Stimulated activated CD4-positive, alpha-beta T cell treated with anti-CD3 and anti-CD28 coated beads, Interleukin-2, amount 100 ng/mL, for 4 hours (primary cell): Measurements from ENCODE around the gene BUB1B.

Source experiments
- DNase-seq: peaks from one replicate; pipeline ENCODE4 v3.0.0-alpha.2; 2020; ENCODE audit warnings: low read depth

BUB1B gene

DNA sequence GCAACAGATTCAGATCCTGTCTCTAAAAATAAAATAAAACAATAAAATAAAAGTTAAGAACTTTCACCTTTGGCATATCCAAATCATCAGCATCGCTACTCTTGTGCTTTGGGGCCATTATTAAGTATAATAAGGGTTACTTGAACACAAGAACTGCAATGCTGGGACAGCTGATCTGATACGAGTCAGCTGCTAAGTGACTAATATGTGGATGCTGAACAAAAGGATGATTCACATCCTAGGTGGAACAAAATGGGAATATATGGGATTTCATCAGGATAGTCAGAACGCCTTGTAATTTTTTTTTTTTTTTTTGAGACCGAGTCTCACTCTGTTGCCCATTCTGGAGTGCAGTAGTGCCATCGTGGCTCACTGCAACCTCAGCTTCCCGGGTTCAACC is 29.7 kb downstream of the BUB1B start:
- DNase-seq: no peak

DNA sequence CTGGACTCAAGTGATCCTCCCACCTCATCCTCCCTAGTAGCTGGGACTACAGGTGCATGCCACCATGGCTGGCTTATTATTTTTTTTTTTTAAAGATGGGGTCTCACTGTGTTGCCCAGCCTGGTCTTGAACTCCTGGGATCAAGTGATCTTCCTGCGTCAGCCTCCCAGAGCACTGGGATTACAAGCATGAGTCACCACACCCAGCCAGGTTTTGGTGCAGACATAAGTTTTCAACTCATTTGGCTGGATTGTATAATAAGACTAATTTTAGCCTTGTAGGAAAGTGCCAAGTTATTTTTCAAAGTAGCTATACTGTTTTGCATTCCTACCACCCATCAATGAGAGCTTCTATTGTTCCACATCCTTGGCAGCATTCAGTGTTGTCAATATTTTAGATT is 32.1 kb downstream of the BUB1B start:
- no peak for DNase-seq

DNA sequence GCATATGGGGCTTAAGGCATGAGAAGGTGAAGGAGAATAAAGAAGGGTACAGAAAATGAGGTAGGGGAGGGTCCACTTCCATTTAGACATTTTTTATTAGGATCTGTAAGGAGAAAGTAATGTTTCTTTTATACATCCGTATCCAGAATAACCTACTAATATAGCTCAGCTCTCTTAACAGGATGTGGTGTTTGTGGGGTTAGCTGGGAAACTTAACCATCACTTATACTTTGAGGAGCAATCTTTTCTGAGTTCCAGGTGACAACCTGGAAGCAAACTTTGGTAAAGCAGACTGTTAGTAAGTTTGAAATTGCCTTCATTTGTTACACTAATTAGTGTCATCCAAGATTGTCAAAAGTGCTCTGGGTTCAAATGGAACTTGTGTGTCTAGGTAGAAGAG is 36.6 kb downstream of the BUB1B start:
- DNase-seq: no peak

DNA sequence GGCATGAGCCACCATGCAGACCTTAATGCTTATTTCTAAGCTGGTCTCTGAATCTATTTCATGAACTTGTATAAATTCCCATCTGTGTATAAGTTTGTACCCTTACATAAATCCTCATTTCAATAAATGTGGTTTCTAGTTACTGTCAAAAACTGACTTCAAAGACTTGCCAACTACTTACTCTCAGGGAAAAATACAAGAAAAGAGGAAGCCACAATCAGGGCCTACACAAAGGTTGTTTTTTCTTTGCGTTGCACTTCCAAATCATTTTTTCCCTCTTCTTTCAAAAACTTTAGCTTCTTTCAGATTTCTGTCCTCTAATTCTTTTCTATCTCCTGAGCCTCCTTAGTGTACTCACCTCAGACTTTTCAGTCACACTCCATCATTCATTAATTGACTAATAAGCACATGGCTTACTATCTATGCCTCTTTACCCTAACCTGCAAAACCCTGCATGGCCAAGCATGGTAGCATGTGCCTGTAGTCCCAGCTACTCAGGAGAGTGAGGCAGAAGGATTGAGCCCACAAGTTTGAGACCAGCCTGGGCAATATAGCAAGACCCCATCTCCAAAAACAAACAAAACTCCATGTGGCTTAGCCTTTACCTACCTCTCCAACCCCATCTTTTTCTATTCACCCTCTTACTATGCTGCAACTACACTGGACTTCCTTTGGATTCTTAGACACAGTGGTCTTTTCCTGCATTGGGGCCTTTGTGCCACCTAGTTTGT is 37.7 kb downstream of the BUB1B start:
- DNase-seq: no peak

DNA sequence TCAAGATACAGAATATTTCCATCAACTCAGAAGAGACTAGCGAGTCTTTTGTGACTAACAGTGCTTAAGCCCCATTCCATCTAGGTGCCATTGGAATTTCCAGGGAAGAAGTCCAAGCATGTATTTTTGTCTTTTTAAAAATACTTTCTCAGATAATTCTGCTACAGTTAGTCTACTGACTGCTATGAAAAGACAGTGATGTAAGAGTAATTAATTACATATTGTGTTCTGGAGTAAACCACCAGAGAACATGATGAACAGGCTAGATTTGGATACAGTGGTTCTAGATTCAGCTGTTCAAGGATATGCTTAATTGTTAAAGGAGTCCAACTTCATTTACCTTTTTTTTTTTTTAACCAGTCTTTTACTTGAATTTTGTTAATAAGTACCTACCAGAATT is 43.2 kb downstream of the BUB1B start:
- no peak for DNase-seq

DNA sequence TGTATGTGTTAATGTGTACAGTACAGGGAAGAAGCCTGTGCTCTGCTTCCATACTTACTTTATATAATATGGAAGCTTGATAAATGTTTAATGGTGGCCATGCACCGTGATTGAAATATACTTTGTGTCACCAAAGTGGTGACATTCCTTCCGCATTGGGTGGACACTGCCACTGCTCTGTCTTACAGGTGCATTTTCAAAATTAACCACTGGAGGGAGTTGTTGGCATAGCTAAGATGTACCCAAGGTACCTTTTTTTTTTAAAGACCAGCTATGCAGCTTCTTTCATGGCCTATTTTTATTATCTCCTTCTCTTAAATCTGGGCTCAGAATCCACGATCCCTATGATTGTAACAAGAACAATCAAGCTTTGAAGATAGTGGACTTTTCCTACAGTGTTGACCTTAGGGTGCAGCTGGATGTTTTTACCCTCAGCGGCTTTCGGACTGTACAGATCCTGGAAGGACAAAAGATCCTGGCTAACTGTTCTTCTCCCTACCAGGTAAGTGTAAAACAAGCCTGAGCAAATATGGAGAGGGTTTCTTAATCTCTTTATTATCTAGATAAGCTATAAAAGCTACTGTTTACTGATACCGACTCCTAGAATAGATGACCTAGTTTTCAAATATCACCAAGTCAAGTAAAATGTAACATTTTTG is 56.4 kb downstream of the BUB1B start:
- peak; percentile 28 for DNase-seq

DNA sequence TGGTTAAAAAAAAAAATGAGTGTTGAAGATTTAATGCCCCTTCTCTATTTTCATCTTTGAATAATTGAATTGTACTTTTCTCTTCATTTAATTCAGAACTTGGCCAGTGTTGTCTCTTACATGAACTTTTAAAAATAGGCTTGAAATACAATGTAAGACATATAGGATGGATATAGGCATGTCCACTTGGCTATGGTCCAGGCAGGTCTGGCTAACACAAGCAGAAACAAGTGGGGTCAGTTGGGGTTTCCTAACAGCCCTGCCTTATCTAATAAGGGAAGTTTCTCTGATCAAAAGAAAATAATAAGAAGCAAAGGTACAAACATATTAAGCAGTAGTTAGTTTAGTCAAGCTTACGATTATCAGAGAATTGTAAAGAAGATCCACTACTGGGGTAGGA is 58.9 kb downstream of the BUB1B start:
- DNase-seq: no peak

DNA sequence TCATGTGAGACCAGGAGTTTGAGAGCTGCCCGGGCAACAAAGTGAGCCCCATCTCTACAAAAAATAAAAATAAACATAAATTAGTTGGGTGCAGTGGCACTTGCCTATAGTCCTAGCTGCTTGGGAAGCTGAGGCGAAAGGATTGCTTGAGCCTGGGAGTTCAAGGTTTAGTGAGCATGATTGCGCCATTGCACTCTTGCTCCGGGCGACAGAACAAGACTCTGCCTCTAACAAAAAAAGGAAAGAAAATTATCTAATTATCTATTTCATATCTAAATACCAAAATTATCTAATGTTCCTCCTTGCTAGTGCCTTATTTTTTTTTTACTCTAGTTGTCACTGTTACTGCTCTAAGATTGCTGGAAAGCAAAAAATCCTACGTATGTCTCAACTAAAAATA is 61.3 kb downstream of the BUB1B start:
- no peak for DNase-seq

DNA sequence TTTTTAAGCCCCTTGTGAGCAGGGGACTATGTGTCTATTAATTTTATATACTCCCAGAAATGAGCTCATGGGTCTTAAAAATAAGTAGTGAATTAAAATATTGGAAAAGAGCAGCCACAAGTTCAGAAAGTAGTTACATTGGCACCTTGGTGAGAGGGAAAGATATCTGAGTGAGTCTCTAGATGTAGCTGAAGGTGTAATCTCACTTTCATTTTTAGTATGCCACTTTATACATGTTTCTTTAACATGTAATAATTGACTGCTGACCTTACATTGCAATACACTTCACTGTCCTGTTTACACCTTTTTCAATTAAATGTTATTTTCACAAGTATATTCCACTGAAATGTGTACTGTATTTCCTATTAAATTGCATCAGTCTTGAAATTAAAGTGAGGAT is 65.9 kb downstream of the BUB1B start:
- no peak for DNase-seq

DNA sequence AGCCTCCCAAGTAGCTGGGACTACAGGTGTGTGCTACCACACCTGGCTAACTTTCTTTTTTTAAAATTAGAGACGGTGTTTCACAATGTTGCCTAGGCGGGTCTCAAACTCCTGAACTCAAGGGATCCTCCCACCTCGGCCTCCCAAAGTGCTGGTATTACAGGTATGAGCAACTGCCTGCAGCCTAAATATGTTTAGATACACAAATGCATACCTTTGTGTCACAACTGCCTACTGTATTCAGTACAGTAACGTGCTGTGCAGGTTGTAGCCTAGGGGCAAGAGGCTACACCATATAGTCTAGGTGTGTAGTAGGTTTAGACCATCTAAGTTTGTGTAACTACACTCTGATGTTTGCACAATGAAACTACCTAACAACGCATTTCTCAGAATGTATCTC is 68.4 kb downstream of the BUB1B start:
- no peak for DNase-seq

DNA sequence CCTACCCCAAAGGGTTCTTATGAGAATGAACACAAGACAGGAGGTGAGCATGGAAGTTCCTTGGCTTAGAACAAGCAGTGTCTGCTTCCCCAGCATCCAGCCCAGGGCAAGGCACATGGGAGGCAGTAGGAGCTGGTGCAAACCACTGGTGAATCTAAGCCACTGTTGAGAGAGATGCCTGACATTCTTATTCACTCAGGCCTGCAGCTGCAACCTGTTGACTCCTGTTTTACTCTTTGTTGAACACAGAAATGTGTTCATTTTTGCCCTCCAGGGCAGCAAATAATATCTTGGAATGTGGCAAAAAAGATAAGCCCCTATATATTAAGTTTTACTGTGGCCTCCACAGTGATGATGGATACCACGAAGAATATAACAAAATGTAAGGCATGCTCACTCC is 69.1 kb downstream of the BUB1B start:
- no peak for DNase-seq

DNA sequence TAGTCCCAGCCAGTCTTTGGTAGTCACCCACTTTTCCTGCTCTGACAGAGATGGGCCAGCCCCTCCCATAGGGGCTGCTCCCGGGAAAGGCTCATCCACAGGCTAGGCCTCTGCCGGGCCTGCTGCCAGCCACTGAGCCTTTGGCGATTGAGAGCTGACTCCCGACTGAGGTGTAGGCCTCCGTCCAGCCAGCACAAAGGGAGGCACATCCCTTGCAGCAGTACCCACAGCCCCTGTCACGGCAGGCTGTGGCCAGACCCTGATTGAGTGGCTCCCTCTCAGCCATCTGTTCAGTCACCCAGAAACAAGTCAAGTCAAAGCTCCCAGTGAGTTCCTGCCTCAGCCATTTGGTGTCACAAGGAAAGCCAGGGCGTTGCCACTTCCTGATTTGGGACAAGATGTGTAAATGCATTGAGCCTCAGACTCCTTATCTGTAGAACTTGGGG is 71.8 kb downstream of the BUB1B start:
- DNase-seq: no peak

DNA sequence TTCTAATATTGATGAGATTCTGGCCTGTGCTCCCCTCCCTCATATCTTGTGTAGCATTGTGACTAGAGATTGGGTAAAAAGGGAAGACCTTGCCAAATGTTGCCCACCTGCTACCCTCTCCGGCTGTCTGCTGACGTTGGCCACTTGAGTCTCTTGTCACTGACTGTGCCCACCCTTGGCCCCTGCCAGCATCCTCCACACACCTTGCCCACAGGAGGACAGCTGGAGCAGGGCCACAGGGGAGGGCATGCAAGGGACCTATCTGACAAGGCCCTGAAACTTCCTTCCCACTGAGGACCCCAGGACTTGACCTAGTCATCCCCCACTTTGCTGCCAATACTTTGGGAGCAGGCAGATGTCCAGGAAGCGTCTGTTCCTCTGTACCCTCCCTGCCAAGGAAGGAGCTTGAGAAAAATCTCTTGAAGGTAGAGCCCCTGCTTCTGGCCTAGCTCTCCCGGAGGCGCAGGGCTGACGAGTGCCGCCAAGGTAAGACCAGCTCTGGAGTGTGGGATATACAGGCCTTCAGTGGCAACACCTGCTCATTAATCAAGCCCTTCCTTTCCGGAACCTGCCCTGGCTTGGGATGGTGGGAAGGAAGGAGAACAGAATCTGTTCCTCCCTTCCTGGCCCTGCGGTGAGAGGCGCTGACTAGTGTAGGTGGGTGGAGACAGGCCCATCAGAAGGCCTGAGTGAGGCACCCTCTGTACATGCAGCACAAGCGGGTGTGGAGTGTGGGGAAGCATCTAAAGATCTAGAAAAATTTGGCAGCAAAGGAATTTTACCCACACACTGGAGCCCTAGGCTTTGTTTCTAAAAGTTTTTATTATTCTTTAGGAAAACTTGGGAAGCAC is 73.1 kb downstream of the BUB1B start:
- DNase-seq: no peak

DNA sequence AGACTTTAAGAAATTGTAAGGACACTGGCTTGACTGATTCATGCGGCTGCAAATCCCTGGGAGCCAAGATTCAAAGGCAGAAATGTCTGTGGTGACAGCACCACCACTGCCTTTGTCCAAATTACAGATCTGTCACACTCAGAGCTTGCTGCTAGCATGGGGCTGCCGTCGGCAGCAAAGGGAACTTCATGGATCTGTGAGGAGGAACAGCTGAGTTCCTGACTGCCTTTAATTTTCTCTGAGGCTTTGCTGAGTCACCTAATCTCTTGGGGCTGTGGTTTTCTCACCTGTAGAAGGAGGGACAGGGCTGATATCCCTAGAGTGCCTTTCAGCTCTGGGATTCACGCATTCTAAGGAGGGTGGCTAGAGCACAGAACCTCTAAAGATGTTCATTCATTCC is 73.9 kb downstream of the BUB1B start:
- no peak for DNase-seq

DNA sequence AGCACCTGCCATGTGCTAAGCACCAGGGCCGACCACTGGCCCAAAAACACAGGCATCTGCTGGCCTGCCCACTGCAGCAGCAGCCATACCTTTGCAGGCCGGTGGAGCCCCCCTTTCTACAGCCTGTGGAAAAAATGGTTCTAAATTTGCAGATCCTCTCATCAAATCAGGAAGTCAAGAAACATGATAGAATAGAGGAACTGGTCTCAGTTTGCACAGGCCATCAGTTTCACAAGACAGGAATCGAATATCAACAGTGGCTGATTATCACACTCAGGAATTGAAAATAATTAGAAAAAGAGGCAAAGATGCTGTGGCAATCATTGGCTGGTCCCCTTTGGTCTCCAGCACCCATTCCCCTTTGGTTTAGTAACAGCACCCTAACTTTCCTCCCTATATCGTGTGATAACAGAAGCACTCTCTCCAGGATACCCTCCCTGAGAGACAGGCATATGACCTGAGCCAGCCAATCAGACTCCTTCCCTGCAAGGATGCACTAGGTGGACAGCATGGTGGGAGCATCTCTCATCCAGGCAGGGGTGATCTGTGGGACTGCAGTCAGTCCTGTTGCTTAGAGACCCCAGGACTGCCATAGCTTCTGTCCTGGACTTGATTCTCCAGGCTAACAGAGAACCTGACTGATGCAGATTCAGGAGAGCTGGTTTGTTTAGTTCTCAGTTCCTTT is 74.5 kb downstream of the BUB1B start:
- DNase-seq: no peak

DNA sequence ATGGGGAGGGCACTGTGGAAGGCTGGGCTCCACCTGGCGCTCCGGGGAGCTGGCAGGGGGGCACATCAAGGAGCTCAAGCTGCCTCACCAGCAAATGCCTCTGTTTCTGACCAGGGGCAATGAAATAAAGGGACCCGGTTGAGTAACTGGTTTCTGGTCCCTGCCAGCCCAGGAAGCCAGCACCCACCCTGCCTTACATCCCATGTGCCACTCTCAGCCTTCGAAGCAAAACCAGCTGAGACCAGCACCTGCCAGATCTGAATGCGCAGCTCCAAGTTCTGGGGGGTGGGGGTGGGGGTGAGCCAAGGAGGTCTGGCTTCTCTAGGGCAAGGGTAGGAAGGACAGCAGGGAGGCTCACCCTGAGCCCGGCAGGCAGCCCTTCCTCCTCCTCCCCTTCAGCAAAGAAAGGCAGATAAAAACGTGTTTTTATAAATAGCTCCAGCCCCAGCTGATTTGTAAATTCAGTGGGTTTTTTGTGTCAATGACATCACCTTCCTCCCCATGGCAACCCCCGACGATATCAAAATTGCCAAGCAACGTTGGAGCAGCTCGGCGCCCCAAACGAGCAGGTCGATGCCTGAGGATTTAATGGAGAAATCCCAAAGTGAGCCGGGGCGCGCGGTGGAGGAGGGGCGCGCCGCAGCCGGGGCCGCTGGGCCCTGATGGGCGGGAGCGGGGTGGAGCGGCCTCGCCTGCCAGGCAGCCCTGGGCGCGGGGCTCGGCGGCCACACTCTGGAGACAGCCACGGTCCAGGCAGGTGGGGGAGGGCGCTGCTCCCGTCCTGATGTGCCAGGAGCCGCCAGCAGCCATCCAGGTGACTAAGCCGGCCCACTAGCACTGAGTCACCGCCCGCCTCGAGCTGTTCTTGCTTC is 77.9 kb downstream of the BUB1B start, which contains the start of gene PAK6:
PAK6 (plus strand) TSS at position 532 of the 872 bp plus-strand sequence. CDS start 25,723 bp downstream, outside the sequence.
- DNase-seq: peak; percentile 24

DNA sequence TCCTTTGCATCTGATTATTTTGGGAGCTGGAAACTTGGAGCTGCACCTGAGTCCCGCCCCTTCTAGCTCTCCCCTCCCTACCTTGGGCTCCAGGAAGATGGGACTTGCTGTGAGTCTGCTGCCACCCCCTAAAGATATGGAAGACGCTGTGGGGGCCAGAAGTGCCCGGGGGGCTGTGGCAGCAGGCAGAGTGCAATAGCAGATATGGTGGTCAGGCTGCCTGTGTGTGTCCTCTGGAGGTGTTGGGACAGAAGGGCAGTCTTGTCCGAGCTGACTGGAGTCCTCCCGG is 78.5 kb downstream of the BUB1B start:
- DNase-seq: no peak

DNA sequence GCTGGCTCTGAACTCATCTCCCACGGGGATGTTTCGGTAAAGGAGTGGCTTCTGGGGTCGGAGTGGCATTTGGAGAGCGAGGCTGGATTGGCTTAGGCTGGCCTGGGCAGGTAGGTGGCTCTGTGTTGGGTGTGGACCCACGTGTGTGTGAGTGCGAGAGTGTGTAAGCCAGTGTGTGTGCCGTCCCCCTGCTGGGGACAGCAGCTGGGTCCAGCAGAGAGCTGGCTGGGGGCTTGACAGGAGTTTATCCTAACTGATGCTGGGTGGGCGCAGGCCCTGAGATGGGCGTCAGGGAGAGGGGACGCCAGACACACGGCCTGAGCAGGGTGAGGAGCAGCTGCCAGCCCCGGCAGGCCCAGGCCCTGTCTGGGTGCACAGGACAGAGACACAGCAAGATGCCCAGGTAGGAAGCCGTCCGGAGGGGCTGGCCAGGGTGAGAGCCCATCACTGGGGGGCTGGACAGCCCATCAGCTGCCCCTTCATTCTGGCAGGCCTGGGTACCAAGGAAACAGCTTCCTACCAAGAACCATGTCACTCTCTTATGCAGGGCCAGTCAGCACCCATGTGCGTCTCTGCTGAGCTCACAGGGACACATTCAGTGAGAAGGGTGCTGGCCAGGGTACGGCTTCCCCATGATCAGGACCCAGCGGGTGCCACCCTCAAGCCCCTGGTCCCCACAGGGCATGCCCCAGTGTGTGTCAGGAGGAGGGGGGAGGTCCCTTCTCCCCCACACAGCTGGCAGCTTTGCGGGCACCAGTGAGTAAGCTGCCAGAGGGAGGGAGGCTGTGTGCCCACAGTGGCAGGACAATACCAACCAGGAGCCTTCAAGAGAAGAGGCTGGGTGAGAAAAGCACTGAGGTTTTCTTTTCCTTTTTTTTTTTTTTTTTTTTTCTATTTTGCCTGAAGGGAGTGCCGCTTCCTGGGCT is 79.1 kb downstream of the BUB1B start:
- no peak for DNase-seq

DNA sequence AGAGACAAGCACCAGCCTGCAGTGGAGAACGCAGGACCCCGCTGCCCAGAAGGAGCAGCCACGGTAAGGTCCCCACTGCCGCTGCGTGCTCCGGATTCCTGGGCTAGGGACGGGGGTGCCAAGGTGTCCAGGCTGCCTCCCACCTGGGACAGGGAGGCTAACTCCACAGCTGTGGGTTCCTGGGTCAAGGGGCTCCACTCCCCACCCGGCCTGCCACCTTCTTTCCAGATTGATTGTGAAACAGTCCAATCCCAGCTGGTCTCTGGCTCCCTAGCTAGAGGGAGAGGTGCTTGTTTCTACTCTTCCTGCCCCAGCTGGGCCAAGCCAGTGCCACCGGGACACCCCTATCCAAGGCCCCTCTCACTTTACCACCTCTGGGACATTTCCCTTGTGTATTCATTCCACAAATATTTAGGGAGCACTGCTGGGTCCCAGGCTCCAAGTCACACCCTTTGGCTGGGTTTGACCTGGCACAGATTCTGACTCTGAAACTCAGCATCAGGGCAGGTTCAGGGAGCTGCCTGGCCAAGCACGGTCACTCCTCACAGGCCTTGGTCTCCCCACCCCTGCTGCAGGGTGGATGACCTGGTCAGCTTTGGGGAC is 79.9 kb downstream of the BUB1B start:
- DNase-seq: no peak
